ENCODE measurements around the gene CASP8.

- TF ChIP-seq CTCF (IDR thresholded peaks at IDR 0.05) = no peak
- TF ChIP-seq POLR2A (IDR thresholded peaks at IDR 0.05) = no peak
Measured at GRCh38 chr2:201223089-201224073, 37.0 kb upstream of the CASP8 start.
